ENCODE measurements around the gene GLUL. TPM values are rescaled to one million over a fixed set of nuclear protein-coding genes. Genes with fewer than 3 reads are reported as not detected.

The GLUL gene
- total RNA-seq, 2 donors from 2014 or later = 343 to 428 TPM

- Histone ChIP-seq H3K27me3 (no peaks in the 10 kb centered on the region), H3K36me3 (no peaks in the 10 kb centered on the region), H3K4me1 (no peaks in the 10 kb centered on the region), H3K9me3 (no peaks in the 10 kb centered on the region), H3K4me3 (no peak overlapping the region), H3K9ac (ENCODE audit: low read depth in 2 of 2, low read length in 2 of 2) (peak overlapping the region in 1 of 2 donors; percentile 2), H3K27ac (no peak overlapping the region)
- no peak for DNase-seq
- no peak for TF ChIP-seq CTCF (IDR thresholded peaks at IDR 0.05)
- intact Hi-C loops (cut with DNase I) = no loop called here
These were observed 2.6 kb upstream of the GLUL start for GRCh38 chr1:182394055-182394775.

- peak overlapping the region; percentile 96 for H3K9ac ChIP-seq (ENCODE audit: low read depth in 2 of 2, low read length in 2 of 2)
- no peaks in the 10 kb centered on the region for H3K4me1 ChIP-seq
- H3K36me3 ChIP-seq = no peaks in the 10 kb centered on the region
- peak overlapping the region; percentile 98 for H3K27ac ChIP-seq
- TF ChIP-seq CTCF (IDR thresholded peaks at IDR 0.05) = no peak
- no peaks in the 10 kb centered on the region for H3K9me3 ChIP-seq
- DNase-seq = peak; percentile 47
- peak overlapping the region; percentile 80 for H3K4me3 ChIP-seq
- no peaks in the 10 kb centered on the region for H3K27me3 ChIP-seq
- intact Hi-C loops (cut with DNase I) = no loop called here
These were observed 749 bp upstream of the GLUL start for GRCh38 chr1:182392050-182393028.

- H3K27me3 ChIP-seq = no peaks in the 10 kb centered on the region
- peaks cover 12% of the 10 kb centered on the region for H3K36me3 ChIP-seq
- peak overlapping the region; percentile 96 for H3K9ac ChIP-seq (ENCODE audit: low read depth in 2 of 2, low read length in 2 of 2)
- TF ChIP-seq CTCF (IDR thresholded peaks at IDR 0.05) = no peak
- peak overlapping the region; percentile 98 for H3K27ac ChIP-seq
- no peak for DNase-seq
- H3K4me3 ChIP-seq = peak overlapping the region; percentile 80
- H3K9me3 ChIP-seq = no peaks in the 10 kb centered on the region
- no peaks in the 10 kb centered on the region for H3K4me1 ChIP-seq
- intact Hi-C loops (cut with DNase I) = no loop called here
These were observed 595 bp downstream of the GLUL start for GRCh38 chr1:182391028-182391361.

- TF ChIP-seq CTCF (IDR thresholded peaks at IDR 0.05) = no peak
- DNase-seq = peak; percentile 50
- H3K4me3 ChIP-seq = peak overlapping the region; percentile 80
- no peaks in the 10 kb centered on the region for H3K4me1 ChIP-seq
- no peaks in the 10 kb centered on the region for H3K27me3 ChIP-seq
- peak overlapping the region; percentile 96 for H3K9ac ChIP-seq (ENCODE audit: low read depth in 2 of 2, low read length in 2 of 2)
- H3K9me3 ChIP-seq = no peaks in the 10 kb centered on the region
- intact Hi-C loops (cut with DNase I) = no loop called here
- peaks cover 18% of the 10 kb centered on the region for H3K36me3 ChIP-seq
- peak overlapping the region; percentile 98 for H3K27ac ChIP-seq
These were observed 2.0 kb downstream of the GLUL start for GRCh38 chr1:182389619-182390047.

- H3K36me3 ChIP-seq = peaks cover 23% of the 10 kb centered on the region
- peak overlapping the region in 1 of 2 donors; percentile 19 for H3K9ac ChIP-seq (ENCODE audit: low read depth in 2 of 2, low read length in 2 of 2)
- TF ChIP-seq CTCF (IDR thresholded peaks at IDR 0.05) = no peak
- intact Hi-C loops (cut with DNase I) = no loop called here
- DNase-seq = no peak
- H3K4me1 ChIP-seq = no peaks in the 10 kb centered on the region
- no peak overlapping the region for H3K4me3 ChIP-seq
- no peak overlapping the region for H3K27ac ChIP-seq
- no peaks in the 10 kb centered on the region for H3K9me3 ChIP-seq
- H3K27me3 ChIP-seq = no peaks in the 10 kb centered on the region
These were observed 3.0 kb downstream of the GLUL start for GRCh38 chr1:182388392-182389134.

Measured in colonic mucosa (tissue), 4 donors.